Transverse colon (tissue), 4 donors: Measurements from ENCODE around the gene ADCY4. TPM values are rescaled to one million over a fixed set of nuclear protein-coding genes. Genes with fewer than 3 reads are reported as not detected.

Source experiments
- DNase-seq: peaks from one replicate; pipeline ENCODE4 v3.0.0-alpha.2; 2019
- H3K27ac ChIP-seq, 4 donors: fragments of 200-600 bp; sonication (generic); 2 replicates each; pipeline ENCODE4 v1.5.1; 2016 to 2018; ENCODE audit warnings: inconsistent platforms in 4 of 4
- H3K27me3 ChIP-seq: fragments of 200-600 bp; sonication (generic); 2 replicates; pipeline ENCODE4 v1.5.1; 2017; ENCODE audit warnings: inconsistent platforms
- H3K36me3 ChIP-seq, 4 donors: fragments of 200-600 bp; sonication (generic); 2 replicates each; pipeline ENCODE4 v1.5.1; 2017 to 2019; ENCODE audit warnings: inconsistent platforms in 4 of 4
- H3K4me1 ChIP-seq, 4 donors: fragments of 200-600 bp; sonication (generic); 2 replicates each; pipeline ENCODE4 v1.5.1; 2017 to 2020; ENCODE audit warnings: inconsistent platforms in 4 of 4
- H3K4me3 ChIP-seq, 4 donors: fragments of 200-600 bp; sonication (generic); 1 replicate in 1 of 4; 2 replicates in 3 of 4; pipeline versions ENCODE4 v1.5.1 to v1.6.1; 2017 to 2019; ENCODE audit warnings: inconsistent platforms in 4 of 4
- H3K9me3 ChIP-seq, 2 donors: fragments of 200-600 bp; sonication (generic); 2 replicates each; pipeline ENCODE4 v1.5.1; 2017 to 2019; ENCODE audit warnings: inconsistent platforms in 2 of 2
- CTCF ChIP-seq, 5 experiments: fragments of 200-600 bp in 3 of 5; fragments of 450-650 bp in 2 of 5; sonication (generic) in 3 of 5; IDR thresholded peaks; 1 replicate in 2 of 5; 2 replicates in 3 of 5; pipeline ENCODE4 v1.5.1; 2016 to 2017; ENCODE audit warnings: antibody characterized with exemption in 5 of 5, inconsistent platforms in 3 of 5, mild to moderate bottlenecking in 2 of 5, moderate library complexity in 1 of 5
- EP300 ChIP-seq: sonication (generic); formaldehyde crosslinking; IDR thresholded peaks from one replicate; pipeline ENCODE4 v1.6.1; 2017; ENCODE audit warnings: antibody characterized with exemption, low read depth
- POLR2A ChIP-seq: fragments of 450-650 bp; IDR thresholded peaks from one replicate; pipeline ENCODE4 v1.6.1; 2016; ENCODE audit warnings: antibody characterized with exemption, mild to moderate bottlenecking, moderate library complexity
- POLR2AphosphoS5 ChIP-seq, 3 donors: sonication (generic); formaldehyde crosslinking; IDR thresholded peaks; one replicate each; pipeline ENCODE4 v1.6.1; 2016; ENCODE audit warnings: antibody characterized with exemption in 3 of 3
- WGBS, 2 donors: methylation state at CpG; one replicate each; pipeline ENCODE4 v1.1.5; 2018; ENCODE audit warnings: low coverage in 1 of 2; 5-methylcytosine and 5-hydroxymethylcytosine counted together
- in situ Hi-C, 4 donors: fragments of 200-750 bp; cut with MboI; loops; one replicate each; pipeline versions ENCODE4 v1.15.0 to v1.15.1; 2017; ENCODE audit warnings: low sequenced_read_pairs in 3 of 4, low pct_ligation_motif_present in 1 of 4, low pct_unique_long_range_greater_than_20kb in 1 of 4
- intact Hi-C: fragments of 100-400 bp; cut with DNase I; formaldehyde crosslinking; loops from one replicate; pipeline ENCODE4 v1.15.1; 2023; ENCODE audit warnings: low total_unique reads
- total RNA-seq, 4 donors: library from RNA; depleted of rRNA; stranded (reverse); fragments of >200 nt; gene quantifications; one replicate each; pipeline ENCODE4 v1.1.0, GENCODE V29; 2016

Gene ADCY4
- total RNA-seq, 4 donors from 2014 or later: 7.9 to 74.8 (median 21.3) TPM

GRCh38 chr14:24366413-24366720 is 31.5 kb upstream of the ADCY4 start:
- H3K4me3 ChIP-seq: peak overlapping the region; percentile 24 to 68 (median 57)
- peaks cover 16% of the 10 kb centered on the region for H3K27me3 ChIP-seq
- 0 to 1% methylated on average over 9 to 16 of the region's 16 CpGs for WGBS, 2 donors
- peak overlapping the region; percentile 89 to 93 (median 90) for H3K27ac ChIP-seq
- no peaks in the 10 kb centered on the region for H3K36me3 ChIP-seq
- peak in 2 of 3 donors; percentile 81 to 82 for TF ChIP-seq POLR2AphosphoS5 (IDR thresholded peaks at IDR 0.05)
- no peak for TF ChIP-seq CTCF (IDR thresholded peaks at IDR 0.05)
- in situ Hi-C loops: loop anchor here in 2 of 4 donors (10.0 kb wide), 1 partner anchor 68 kb away; no protein-coding TSS in a partner anchor
- peaks cover 6 to 41% (median 28%) of the 10 kb centered on the region in 4 donors for H3K4me1 ChIP-seq
- H3K9me3 ChIP-seq: no peaks in the 10 kb centered on the region
- intact Hi-C loops: no loop called here
- no peak for DNase-seq

DNA sequence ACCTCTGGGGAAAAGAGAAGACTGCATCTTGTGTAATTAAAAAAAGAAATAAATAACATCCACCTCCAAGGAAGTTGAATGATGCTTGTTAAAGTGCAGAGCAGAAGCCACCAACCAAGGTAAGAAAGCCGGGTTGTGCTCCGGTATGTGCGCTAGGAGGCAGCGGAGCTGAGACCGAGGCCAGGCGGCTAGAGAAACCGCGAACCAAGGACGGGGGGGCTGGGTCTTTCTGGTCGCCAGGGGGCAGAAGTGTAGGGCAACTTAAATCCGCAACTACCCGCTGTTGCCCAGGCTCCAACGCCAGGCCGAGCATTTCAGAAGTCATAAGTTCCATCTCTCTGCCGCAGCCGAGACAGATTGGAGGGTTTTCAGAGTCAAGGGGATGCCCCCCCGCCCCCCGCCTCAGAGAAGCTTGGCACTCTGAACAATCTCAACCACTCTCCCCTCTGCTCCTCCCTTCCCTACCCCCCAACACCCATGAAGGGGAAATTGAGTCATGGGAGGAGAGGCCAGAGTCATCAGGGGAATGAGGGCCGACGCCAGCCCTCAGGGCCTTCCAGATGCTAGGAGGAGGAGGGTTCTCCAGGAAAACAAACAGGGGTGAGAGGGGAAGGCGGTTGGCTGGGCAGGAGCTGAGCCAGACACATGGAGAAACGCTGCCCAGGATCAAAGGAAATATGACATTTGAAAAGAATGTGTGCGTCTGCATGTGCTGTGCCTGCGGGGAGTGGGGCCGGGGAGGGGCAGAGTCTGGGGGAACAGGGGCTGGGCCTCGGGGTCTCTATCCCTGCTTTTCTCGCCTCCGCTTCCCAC is 30.9 kb upstream of the ADCY4 start:
- peak; percentile 92 for DNase-seq
- WGBS, 2 donors: 3 to 8% methylated on average over 9 to 28 of the region's 28 CpGs
- H3K4me3 ChIP-seq: peak overlapping the region; percentile 24 to 68 (median 57)
- no peaks in the 10 kb centered on the region for H3K9me3 ChIP-seq
- no peaks in the 10 kb centered on the region for H3K36me3 ChIP-seq
- TF ChIP-seq CTCF (IDR thresholded peaks at IDR 0.05) (peak; percentile 80 to 98 (median 92)), EP300 (no peak), POLR2AphosphoS5 (IDR thresholded peaks at IDR 0.05) (peak in 1 of 3 donors; percentile 34)
- in situ Hi-C loops: loop anchor here in 2 of 4 donors (10.0 kb wide), 1 partner anchor 69 kb away; no protein-coding TSS in a partner anchor
- peaks cover 16% of the 10 kb centered on the region for H3K27me3 ChIP-seq
- H3K4me1 ChIP-seq: peaks cover 6 to 41% (median 28%) of the 10 kb centered on the region in 4 donors
- peak overlapping the region; percentile 89 to 93 (median 90) for H3K27ac ChIP-seq
- intact Hi-C loops: no loop called here

GRCh38 chr14:24364841-24365240 is 30.0 kb upstream of the ADCY4 start:
- Histone ChIP-seq H3K27ac (peak overlapping the region; percentile 89 to 93 (median 90)), H3K27me3 (peaks cover 16% of the 10 kb centered on the region), H3K4me1 (peaks cover 6 to 41% (median 28%) of the 10 kb centered on the region in 4 donors), H3K4me3 (no peak overlapping the region), H3K9me3 (no peaks in the 10 kb centered on the region), H3K36me3 (no peaks in the 10 kb centered on the region)
- WGBS, 2 donors: 73 to 76% methylated on average over 1 of the region's 1 CpG
- DNase-seq: no peak
- TF ChIP-seq EP300 (no peak), POLR2AphosphoS5 (IDR thresholded peaks at IDR 0.05) (no peak), CTCF (IDR thresholded peaks at IDR 0.05) (no peak), POLR2A (no peak)
- intact Hi-C loops: no loop called here
- in situ Hi-C loops: loop anchor here in 2 of 4 donors (10.0 kb wide), 1 partner anchor 70 kb away; no protein-coding TSS in a partner anchor

DNA sequence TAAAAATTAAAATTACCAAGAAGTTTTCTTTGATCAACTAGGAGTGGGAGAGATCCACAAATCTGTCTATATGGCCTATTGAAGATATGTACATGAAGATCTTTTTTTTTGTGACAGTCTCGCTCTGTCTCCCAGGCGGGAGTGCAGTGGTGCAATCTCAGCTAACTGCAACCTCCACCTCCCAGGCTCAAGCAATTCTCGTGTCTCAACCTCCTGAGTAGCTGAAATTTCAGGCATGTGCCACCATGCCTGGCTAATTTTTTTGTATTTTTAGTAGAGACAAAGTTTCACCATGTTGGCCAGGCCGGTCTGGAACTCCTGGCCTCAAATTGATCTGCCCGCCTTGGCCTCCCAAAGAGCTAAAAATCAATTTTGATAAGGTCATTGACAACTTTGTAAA is 28.5 kb upstream of the ADCY4 start:
- TF ChIP-seq POLR2A: no peak
- no peak for TF ChIP-seq CTCF (IDR thresholded peaks at IDR 0.05)
- TF ChIP-seq EP300: no peak
- no peak for TF ChIP-seq POLR2AphosphoS5 (IDR thresholded peaks at IDR 0.05)
- 88 to 90% methylated on average over 5 of the region's 5 CpGs for WGBS, 2 donors
- Histone ChIP-seq H3K36me3 (no peaks in the 10 kb centered on the region), H3K9me3 (no peaks in the 10 kb centered on the region), H3K4me3 (no peak overlapping the region), H3K27ac (no peak overlapping the region), H3K4me1 (peaks cover 6 to 34% (median 24%) of the 10 kb centered on the region in 4 donors), H3K27me3 (peaks cover 11% of the 10 kb centered on the region)
- in situ Hi-C loops: loop anchor here in 2 of 4 donors (10.0 kb wide), 1 partner anchor 71 kb away; no protein-coding TSS in a partner anchor
- DNase-seq: no peak
- intact Hi-C loops: no loop called here
